Uterus (tissue), 4 donors: ENCODE results near the gene PSAPL1. TPM values are rescaled to one million over a fixed set of nuclear protein-coding genes. Genes with fewer than 3 reads are reported as not detected.

Experiments
- DNase-seq, 2 donors: peaks; one replicate each; pipeline ENCODE4 v3.0.0-alpha.2; 2019 to 2020
- H3K27ac ChIP-seq, 2 donors: fragments of 200-600 bp; sonication (generic); 1 replicate in 1 of 2; 2 replicates in 1 of 2; pipeline ENCODE4 v1.5.1; 2016 to 2018
- H3K27me3 ChIP-seq, 2 donors: fragments of 200-600 bp; sonication (generic); one replicate each; pipeline ENCODE4 v1.5.1; 2018 to 2019; ENCODE audit warnings: control low read depth in 1 of 2
- H3K36me3 ChIP-seq, 2 donors: fragments of 200-600 bp; sonication (generic); one replicate each; pipeline ENCODE4 v1.5.1; 2019; ENCODE audit warnings: control low read depth in 1 of 2
- H3K4me1 ChIP-seq, 2 donors: fragments of 200-600 bp; sonication (generic); one replicate each; pipeline ENCODE4 v1.5.1; 2018 to 2019; ENCODE audit warnings: control low read depth in 1 of 2
- H3K4me3 ChIP-seq, 2 donors: fragments of 200-600 bp; sonication (generic); 1 replicate in 1 of 2; 2 replicates in 1 of 2; pipeline ENCODE4 v1.5.1; 2018 to 2019; ENCODE audit warnings: mild to moderate bottlenecking in 1 of 2
- H3K9me3 ChIP-seq, 2 donors: fragments of 200-600 bp; sonication (generic); one replicate each; pipeline ENCODE4 v1.5.1; 2019; ENCODE audit warnings: control low read depth in 1 of 2
- POLR2A ChIP-seq, 2 donors: fragments of 450-650 bp; IDR thresholded peaks; one replicate each; pipeline ENCODE4 v1.6.1; 2016; ENCODE audit warnings: antibody characterized with exemption in 2 of 2, mild to moderate bottlenecking in 1 of 2, moderate library complexity in 1 of 2
- intact Hi-C: fragments of 100-400 bp; cut with DNase I; formaldehyde crosslinking; loops from one replicate; pipeline ENCODE4 v1.15.1; 2023; ENCODE audit warnings: low total_unique reads
- total RNA-seq, 4 donors: library from RNA; depleted of rRNA in 3 of 4; stranded (reverse); fragments of >200 nt in 3 of 4; gene quantifications; one replicate each; pipeline versions ENCODE4 v1.1.0 to v1.2.4, GENCODE V29; 2014 to 2023
- TF ChIP-seq, protein P1 (sequence below), 4 experiments: fragments of 200-600 bp in 2 of 4; fragments of 450-650 bp in 2 of 4; sonication (generic) in 2 of 4; IDR thresholded peaks; one replicate each; pipeline ENCODE4 v1.5.1; 2016 to 2019; ENCODE audit warnings: antibody characterized with exemption in 4 of 4, mild to moderate bottlenecking in 2 of 4, moderate library complexity in 1 of 4
- donor health status: DM: yes; HTN: yes; CAD: no.

The PSAPL1 gene
- total RNA-seq, 4 donors from 2014 or later = not detected

DNA sequence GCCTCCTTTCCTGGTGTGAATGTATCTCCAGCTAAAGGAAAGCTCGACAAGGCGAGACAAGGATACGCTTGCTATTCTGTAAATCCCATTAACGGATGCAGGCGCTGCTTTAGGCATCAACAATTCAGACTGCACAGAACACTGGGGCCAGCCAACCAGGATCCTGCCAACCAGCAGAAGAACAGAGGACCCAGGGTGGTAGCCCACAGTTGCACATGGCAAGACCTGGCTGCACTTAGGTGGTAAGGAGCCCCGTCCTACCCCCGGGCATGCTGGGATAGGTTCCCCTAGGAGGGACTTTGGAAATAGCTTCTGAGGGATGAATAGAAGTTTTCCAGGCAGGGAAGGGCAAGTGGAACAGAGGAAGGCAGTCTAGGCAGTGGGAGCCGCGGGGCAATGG, 20.7 kb downstream of the PSAPL1 start:
- TF ChIP-seq, protein P1, sequence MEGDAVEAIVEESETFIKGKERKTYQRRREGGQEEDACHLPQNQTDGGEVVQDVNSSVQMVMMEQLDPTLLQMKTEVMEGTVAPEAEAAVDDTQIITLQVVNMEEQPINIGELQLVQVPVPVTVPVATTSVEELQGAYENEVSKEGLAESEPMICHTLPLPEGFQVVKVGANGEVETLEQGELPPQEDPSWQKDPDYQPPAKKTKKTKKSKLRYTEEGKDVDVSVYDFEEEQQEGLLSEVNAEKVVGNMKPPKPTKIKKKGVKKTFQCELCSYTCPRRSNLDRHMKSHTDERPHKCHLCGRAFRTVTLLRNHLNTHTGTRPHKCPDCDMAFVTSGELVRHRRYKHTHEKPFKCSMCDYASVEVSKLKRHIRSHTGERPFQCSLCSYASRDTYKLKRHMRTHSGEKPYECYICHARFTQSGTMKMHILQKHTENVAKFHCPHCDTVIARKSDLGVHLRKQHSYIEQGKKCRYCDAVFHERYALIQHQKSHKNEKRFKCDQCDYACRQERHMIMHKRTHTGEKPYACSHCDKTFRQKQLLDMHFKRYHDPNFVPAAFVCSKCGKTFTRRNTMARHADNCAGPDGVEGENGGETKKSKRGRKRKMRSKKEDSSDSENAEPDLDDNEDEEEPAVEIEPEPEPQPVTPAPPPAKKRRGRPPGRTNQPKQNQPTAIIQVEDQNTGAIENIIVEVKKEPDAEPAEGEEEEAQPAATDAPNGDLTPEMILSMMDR (IDR thresholded peaks at IDR 0.05) = no peak
- TF ChIP-seq POLR2A (IDR thresholded peaks at IDR 0.05) = no peak
- Histone ChIP-seq H3K4me3 (no peak overlapping the region), H3K27me3 (no peaks in the 10 kb centered on the region), H3K36me3 (no peaks in the 10 kb centered on the region), H3K9me3 (no peaks in the 10 kb centered on the region), H3K27ac (no peak overlapping the region), H3K4me1 (no peaks in the 10 kb centered on the region)
- peak in 1 of 2 donors; percentile 0 for DNase-seq
- intact Hi-C loops = no loop called here

DNA sequence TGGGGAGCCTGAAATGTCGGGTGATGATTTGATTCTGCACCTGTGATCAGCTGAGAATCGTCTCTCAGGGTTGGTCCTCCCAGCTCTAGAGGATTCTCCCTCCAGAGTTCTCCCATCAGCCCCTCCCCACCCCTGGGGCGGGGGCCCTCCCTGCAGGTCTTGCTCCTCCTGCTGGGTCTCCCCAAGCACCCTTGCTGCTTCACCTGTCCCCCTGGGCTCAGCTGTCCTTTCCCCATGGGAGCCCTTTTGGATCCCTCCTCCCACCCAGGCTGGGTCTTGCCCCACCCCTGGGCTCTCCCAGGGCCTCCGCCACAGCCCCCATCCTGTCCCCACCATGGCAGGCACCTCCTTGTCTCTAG, 22.2 kb downstream of the PSAPL1 start:
- Histone ChIP-seq H3K27ac (no peak overlapping the region), H3K36me3 (no peaks in the 10 kb centered on the region), H3K4me3 (no peak overlapping the region), H3K4me1 (no peaks in the 10 kb centered on the region), H3K27me3 (no peaks in the 10 kb centered on the region), H3K9me3 (peaks cover 0 to 10% of the 10 kb centered on the region in 2 donors)
- intact Hi-C loops = no loop called here
- no peak for TF ChIP-seq POLR2A (IDR thresholded peaks at IDR 0.05)
- TF ChIP-seq, protein P1 (IDR thresholded peaks at IDR 0.05) = no peak
- DNase-seq = peak in 1 of 2 donors; percentile 5

DNA sequence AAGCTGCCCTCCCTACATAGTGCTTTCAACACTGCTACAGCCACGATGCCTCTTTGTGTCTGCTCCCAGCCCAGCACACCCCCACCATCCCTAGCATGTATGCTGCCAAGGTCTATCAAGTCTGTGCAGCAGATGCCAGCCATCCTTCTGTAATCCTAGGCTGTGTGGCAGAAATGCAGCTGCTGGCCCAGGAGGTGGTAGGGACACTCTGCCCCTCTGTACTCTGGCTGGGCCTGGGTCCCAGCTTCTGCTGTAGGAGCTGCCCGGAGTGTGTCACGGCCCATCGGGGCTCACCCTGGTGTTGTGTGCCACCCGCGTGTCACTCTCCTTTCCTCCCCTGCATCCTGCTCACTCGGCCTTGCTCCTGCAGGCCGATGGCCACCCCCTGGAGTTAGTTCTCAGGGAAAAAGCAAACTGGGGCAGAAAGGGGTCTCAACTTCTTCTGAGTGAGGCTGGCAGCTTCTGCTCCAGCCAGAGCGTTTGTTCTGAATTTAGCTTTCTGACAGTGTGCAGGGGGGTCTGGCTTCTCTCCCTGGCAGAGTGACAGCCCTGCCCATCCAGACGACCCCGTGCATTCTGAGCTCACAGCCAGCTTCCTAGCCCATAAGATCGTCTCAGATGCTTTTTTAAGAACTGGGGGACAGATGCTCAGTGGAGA, 22.7 kb downstream of the PSAPL1 start:
- intact Hi-C loops = no loop called here
- Histone ChIP-seq H3K27me3 (no peaks in the 10 kb centered on the region), H3K9me3 (peaks cover 0 to 10% of the 10 kb centered on the region in 2 donors), H3K4me3 (no peak overlapping the region), H3K36me3 (no peaks in the 10 kb centered on the region), H3K4me1 (no peaks in the 10 kb centered on the region), H3K27ac (no peak overlapping the region)
- DNase-seq = peak in 1 of 2 donors; percentile 10
- TF ChIP-seq, protein P1 (IDR thresholded peaks at IDR 0.05) = no peak
- TF ChIP-seq POLR2A (IDR thresholded peaks at IDR 0.05) = no peak

DNA sequence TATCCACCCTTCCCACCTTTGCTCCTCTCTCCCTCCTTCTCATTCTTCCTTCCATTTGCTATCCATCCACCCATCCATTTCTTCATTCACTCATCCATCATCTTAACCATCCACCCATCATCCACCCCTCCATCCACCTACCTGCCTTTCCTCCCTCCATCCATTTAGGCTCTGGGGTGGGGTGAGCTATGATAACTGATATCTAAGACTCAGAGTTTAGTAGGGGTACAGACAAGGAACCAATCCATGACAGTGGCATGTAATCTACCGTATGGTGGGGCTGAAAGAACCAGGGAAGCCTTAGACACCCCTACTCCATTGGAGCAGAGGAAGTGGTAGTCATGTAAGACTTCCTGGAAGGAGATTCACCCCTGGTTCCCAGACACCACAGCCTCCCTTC, 23.2 kb downstream of the PSAPL1 start:
- intact Hi-C loops = no loop called here
- Histone ChIP-seq H3K36me3 (no peaks in the 10 kb centered on the region), H3K4me1 (no peaks in the 10 kb centered on the region), H3K9me3 (peaks cover 0 to 10% of the 10 kb centered on the region in 2 donors), H3K27me3 (no peaks in the 10 kb centered on the region), H3K4me3 (no peak overlapping the region), H3K27ac (no peak overlapping the region)
- no peak for DNase-seq
- TF ChIP-seq, protein P1 (IDR thresholded peaks at IDR 0.05) = no peak

DNA sequence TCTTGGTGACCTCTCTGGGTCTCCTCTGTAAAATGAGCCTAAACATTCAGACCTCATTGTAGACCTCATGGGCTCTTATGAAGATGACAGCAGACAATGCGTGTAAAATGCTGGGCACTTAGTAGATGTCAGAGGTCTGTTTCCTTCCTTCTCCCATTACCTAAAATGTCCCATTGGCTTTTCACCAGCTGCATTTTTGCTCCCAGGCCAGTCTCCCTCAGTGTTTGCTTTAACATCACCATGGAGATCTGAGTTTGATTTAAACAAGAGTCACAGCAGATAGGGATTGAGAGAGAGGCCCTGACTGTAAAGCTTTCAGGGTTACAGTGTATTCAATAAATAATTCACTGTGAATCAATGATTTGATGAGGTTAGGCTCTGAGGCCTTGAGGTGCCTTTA, 24.3 kb downstream of the PSAPL1 start:
- Histone ChIP-seq H3K9me3 (peaks cover 0 to 10% of the 10 kb centered on the region in 2 donors), H3K4me3 (no peak overlapping the region), H3K27me3 (no peaks in the 10 kb centered on the region), H3K36me3 (no peaks in the 10 kb centered on the region), H3K4me1 (no peaks in the 10 kb centered on the region), H3K27ac (no peak overlapping the region)
- intact Hi-C loops = no loop called here
- TF ChIP-seq POLR2A (IDR thresholded peaks at IDR 0.05) = no peak
- TF ChIP-seq, protein P1 (IDR thresholded peaks at IDR 0.05) = no peak
- DNase-seq = peak in 1 of 2 donors; percentile 15
